ENCODE measurements around the gene MAD2L1BP.

DNA sequence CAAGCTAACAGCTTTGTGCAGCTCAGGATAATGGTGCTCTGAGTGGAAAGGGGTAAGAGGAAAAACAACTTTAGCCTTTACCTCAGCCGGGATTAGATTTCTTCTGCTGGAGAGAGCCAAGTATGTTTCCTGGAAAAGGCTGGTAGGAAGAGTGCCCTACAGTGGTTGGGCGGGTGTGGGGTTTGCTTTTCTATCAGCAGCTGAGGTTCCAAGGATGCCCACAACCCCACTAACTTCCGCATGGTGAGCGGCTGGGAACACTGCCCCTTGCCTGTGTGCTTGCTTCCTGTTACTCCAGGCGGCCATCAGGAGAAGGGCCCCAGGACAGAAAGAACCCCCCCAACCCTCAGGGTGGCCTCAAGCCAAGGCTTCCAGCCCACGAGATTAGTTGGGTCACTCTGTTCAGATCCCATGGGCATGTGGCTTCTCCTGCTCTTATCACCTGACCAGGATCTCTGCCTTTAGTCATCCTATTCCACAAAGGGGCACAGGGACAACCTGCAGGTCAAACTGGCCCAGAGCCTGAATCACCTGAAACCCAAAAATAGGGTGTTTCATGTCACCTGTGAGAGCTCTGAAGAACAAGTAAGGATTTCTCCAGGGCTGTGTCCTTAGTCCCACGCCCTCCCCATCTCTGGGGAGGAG is 41.4 kb downstream of the MAD2L1BP start:
- TF ChIP-seq, protein P1, sequence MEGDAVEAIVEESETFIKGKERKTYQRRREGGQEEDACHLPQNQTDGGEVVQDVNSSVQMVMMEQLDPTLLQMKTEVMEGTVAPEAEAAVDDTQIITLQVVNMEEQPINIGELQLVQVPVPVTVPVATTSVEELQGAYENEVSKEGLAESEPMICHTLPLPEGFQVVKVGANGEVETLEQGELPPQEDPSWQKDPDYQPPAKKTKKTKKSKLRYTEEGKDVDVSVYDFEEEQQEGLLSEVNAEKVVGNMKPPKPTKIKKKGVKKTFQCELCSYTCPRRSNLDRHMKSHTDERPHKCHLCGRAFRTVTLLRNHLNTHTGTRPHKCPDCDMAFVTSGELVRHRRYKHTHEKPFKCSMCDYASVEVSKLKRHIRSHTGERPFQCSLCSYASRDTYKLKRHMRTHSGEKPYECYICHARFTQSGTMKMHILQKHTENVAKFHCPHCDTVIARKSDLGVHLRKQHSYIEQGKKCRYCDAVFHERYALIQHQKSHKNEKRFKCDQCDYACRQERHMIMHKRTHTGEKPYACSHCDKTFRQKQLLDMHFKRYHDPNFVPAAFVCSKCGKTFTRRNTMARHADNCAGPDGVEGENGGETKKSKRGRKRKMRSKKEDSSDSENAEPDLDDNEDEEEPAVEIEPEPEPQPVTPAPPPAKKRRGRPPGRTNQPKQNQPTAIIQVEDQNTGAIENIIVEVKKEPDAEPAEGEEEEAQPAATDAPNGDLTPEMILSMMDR (IDR thresholded peaks at IDR 0.05) = no peak
- no peak for TF ChIP-seq POLR2A (IDR thresholded peaks at IDR 0.05)
